ENCODE data around the gene NLK.

DNA sequence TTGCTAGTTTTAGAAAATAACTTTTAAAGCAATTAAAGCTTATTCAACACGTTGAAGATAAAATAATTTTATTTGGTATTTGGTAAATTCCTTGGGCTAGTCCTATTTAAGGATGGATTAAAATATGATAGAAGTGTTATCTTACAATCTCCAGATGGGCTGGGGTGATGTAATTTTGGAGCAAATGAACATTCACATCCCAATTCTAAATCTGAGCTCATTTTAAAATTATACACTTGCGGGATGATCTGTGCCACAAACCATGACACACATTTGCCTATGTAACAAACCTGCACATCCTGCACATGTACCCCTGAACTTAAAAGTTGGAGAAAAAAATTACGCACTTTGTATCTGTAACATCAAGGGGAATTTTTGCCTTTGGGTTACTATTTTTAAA lies 31.5 kb downstream of the NLK start:
- TF ChIP-seq, protein P1, sequence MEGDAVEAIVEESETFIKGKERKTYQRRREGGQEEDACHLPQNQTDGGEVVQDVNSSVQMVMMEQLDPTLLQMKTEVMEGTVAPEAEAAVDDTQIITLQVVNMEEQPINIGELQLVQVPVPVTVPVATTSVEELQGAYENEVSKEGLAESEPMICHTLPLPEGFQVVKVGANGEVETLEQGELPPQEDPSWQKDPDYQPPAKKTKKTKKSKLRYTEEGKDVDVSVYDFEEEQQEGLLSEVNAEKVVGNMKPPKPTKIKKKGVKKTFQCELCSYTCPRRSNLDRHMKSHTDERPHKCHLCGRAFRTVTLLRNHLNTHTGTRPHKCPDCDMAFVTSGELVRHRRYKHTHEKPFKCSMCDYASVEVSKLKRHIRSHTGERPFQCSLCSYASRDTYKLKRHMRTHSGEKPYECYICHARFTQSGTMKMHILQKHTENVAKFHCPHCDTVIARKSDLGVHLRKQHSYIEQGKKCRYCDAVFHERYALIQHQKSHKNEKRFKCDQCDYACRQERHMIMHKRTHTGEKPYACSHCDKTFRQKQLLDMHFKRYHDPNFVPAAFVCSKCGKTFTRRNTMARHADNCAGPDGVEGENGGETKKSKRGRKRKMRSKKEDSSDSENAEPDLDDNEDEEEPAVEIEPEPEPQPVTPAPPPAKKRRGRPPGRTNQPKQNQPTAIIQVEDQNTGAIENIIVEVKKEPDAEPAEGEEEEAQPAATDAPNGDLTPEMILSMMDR (IDR thresholded peaks at IDR 0.05): no peak
- TF ChIP-seq EP300 (IDR thresholded peaks at IDR 0.05): no peak

All from tibial nerve (tissue), 4 donors.